ENCODE data around the gene PIF1.

PIF1 gene

DNA sequence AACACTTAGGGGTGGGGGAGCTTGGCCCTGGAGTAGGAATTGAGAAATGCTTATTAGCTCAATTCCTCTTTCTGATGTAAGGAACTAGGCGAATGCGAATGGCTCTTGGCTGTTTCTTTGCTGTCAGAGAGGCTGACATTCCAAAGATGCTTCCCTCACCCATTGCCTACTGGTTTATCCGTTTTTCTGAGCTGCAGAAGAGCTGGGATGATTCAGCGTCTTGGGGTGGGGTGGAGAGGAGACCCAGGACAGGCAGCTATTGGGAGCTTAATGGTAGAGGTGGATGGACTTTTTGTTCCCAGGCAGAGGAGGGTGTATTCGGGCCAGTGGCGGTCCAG lies 26.0 kb upstream of the PIF1 start:
- TF ChIP-seq, protein P1, sequence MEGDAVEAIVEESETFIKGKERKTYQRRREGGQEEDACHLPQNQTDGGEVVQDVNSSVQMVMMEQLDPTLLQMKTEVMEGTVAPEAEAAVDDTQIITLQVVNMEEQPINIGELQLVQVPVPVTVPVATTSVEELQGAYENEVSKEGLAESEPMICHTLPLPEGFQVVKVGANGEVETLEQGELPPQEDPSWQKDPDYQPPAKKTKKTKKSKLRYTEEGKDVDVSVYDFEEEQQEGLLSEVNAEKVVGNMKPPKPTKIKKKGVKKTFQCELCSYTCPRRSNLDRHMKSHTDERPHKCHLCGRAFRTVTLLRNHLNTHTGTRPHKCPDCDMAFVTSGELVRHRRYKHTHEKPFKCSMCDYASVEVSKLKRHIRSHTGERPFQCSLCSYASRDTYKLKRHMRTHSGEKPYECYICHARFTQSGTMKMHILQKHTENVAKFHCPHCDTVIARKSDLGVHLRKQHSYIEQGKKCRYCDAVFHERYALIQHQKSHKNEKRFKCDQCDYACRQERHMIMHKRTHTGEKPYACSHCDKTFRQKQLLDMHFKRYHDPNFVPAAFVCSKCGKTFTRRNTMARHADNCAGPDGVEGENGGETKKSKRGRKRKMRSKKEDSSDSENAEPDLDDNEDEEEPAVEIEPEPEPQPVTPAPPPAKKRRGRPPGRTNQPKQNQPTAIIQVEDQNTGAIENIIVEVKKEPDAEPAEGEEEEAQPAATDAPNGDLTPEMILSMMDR (IDR thresholded peaks at IDR 0.05; ENCODE audit: low read depth, low read length, missing control alignments) = no peak
- no peak overlapping the region for H3K4me3 ChIP-seq (ENCODE audit: low read depth, low read length)
- peak overlapping the region; percentile 45 for H3K27ac ChIP-seq
- peaks cover 32% of the 10 kb centered on the region for H3K36me3 ChIP-seq (replicated peaks)
- in situ Hi-C loops (cut with HindIII; ENCODE audit: low pct_ligation_motif_present, low sequenced_read_pairs) = no loop called here
- no peaks in the 10 kb centered on the region for H3K27me3 ChIP-seq (replicated peaks)
- DNase-seq = peak; percentile 77

DNA sequence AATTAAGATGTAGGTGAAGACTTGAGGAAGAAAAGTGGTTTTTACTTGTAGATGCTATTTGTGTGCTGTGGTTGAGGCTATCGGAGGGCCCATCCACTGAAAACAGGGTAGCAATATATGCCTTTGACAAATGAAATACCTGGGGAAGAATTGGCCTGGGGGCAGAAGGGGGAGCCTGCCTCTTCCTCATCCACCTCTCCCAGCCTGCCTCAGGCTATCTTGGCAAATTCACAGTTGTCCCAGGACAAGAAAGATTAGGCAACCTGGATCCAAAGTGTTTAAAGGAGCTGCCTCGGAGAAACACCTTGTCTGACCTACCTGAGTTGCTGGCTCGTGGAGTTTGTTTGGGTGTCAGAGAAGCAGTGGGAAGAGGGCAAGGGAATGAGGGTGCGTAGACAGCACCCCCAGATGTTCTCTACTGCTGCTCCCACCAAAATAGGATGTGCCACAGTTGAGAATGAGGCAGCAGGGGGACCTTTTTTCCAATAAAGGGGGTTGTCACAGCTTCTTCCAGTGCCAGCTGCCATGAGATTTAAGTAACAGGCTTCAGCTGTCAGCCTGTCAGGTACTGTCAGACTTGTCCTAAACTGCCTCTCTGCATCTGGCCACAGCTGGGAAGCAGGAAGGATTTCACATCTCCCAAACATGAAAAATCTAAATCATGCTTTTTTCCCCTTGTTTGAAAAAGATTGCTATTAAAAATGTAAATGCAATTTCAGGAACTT lies 25.5 kb upstream of the PIF1 start:
- H3K27me3 ChIP-seq (replicated peaks) = no peaks in the 10 kb centered on the region
- TF ChIP-seq, protein P1 (IDR thresholded peaks at IDR 0.05; ENCODE audit: low read depth, low read length, missing control alignments) = no peak
- no peak for DNase-seq
- no peak overlapping the region for H3K4me3 ChIP-seq (ENCODE audit: low read depth, low read length)
- H3K36me3 ChIP-seq (replicated peaks) = peaks cover 32% of the 10 kb centered on the region
- H3K27ac ChIP-seq = peak overlapping the region; percentile 45
- in situ Hi-C loops (cut with HindIII; ENCODE audit: low pct_ligation_motif_present, low sequenced_read_pairs) = no loop called here

DNA sequence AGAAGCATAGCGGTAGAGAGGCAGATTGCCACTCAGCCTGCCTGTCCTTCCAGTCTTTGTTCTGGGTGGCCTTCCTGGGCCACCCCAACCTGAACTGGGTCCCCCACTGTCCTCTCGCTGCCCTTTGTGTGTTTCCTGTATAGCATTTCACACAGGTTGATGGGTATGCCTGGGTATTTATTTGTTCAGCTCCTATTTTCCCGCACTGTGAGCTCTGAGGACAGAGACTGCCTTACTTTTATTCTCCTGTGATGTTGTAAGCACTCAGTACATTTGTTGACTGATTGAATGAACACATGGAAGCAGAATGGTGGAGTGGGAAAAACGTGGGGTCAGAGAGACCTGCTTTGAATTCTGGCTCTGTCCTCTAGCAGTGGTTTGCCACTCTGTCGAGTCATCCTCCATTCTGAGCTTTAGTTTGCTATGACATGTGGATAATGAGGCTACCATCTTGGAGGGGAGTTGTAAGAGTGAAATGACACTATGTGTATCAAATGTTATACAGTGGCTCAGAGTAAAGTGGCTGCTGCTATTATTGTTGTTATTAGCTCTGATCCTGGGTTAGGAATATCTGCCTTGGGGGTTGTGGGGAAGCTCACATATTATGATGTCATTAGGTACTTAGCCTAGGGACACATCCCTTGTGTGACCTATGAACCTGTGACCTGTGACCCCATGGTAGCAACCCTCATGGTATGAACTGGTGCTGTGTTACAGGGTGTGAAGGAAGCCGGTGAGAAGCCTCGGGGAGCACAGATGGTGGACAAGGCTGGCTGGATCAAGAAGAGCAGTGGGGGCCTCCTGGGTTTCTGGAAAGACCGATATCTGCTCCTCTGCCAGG lies 22.6 kb upstream of the PIF1 start:
- in situ Hi-C loops (cut with HindIII; ENCODE audit: low pct_ligation_motif_present, low sequenced_read_pairs) = no loop called here
- H3K27me3 ChIP-seq (replicated peaks) = no peaks in the 10 kb centered on the region
- H3K4me3 ChIP-seq (ENCODE audit: low read depth, low read length) = no peak overlapping the region
- DNase-seq = no peak
- TF ChIP-seq, protein P1 (IDR thresholded peaks at IDR 0.05; ENCODE audit: low read depth, low read length, missing control alignments) = no peak
- H3K36me3 ChIP-seq (replicated peaks) = peaks cover 18% of the 10 kb centered on the region
- H3K27ac ChIP-seq = no peak overlapping the region

DNA sequence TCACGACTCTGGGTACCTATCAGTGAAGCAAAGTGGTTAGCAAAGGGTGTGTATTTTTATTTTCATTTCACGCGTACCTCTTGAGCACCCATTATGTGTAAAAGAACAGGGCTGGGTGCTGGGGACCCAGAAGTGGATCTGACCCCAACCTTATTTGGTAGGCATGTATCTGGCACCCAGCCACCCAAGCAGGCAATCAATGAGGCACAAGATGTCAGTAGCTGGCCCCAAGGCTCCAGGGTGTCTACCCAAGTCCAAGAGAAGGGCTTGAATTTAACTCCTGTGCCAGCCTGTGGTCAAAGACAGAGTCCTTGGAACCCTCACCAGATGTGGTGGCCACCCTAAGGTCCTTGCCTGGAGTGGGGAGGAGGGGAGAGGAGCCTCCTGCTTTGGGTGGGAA lies 22.0 kb upstream of the PIF1 start:
- H3K27me3 ChIP-seq (replicated peaks) = no peaks in the 10 kb centered on the region
- TF ChIP-seq, protein P1 (IDR thresholded peaks at IDR 0.05; ENCODE audit: low read depth, low read length, missing control alignments) = no peak
- H3K27ac ChIP-seq = no peak overlapping the region
- H3K36me3 ChIP-seq (replicated peaks) = peaks cover 18% of the 10 kb centered on the region
- in situ Hi-C loops (cut with HindIII; ENCODE audit: low pct_ligation_motif_present, low sequenced_read_pairs) = no loop called here
- no peak overlapping the region for H3K4me3 ChIP-seq (ENCODE audit: low read depth, low read length)
- no peak for DNase-seq

DNA sequence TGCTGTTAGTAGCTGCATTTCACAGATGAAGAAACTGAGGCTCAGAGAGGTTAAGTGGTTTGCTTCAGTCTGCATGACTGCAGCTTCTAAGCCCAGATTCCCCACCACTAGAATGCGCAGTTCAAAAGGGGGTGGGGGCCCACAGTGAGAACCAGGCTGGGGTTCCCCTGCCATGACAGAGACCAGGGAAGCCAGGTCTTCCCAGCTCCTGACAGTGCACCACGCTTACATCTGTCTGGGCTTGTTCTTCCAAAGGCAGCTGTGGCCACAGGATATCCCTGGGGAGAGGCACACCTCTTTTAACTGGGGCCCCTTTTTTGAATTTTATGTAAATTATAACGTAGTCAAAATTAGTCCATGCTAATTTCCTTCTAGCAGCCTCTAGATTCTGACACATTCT lies 21.6 kb upstream of the PIF1 start:
- DNase-seq = no peak
- in situ Hi-C loops (cut with HindIII; ENCODE audit: low pct_ligation_motif_present, low sequenced_read_pairs) = no loop called here
- TF ChIP-seq, protein P1 (IDR thresholded peaks at IDR 0.05; ENCODE audit: low read depth, low read length, missing control alignments) = no peak
- Histone ChIP-seq H3K27ac (no peak overlapping the region), H3K4me3 (ENCODE audit: low read depth, low read length) (no peak overlapping the region), H3K36me3 (replicated peaks) (peaks cover 18% of the 10 kb centered on the region), H3K27me3 (replicated peaks) (no peaks in the 10 kb centered on the region)
